ENCODE data around the gene OR51E1. TPM values are rescaled to one million over a fixed set of nuclear protein-coding genes. Genes with fewer than 3 reads are reported as not detected.

The OR51E1 gene
- total and polyA plus RNA-seq, 9 of the 15 experiments (the other 6 are each of a cell fraction or from before 2014, with no cell fraction given): 0.03 to 0.04 TPM; not detected in 7

GRCh38 chr11:4607781-4608666 lies 35.8 kb upstream of the OR51E1 start, which contains the start of gene TRIM68 (continued):
- TF ChIP-seq MLLT1 (IDR thresholded peaks at IDR 0.05) (peak in 1 of 2 experiments; percentile 52; a peak in 1 of 4 replicates), PHF20 (IDR thresholded peaks at IDR 0.05; ENCODE audit: partially characterized antibody) (peak; percentile 42), ARID2 (IDR thresholded peaks at IDR 0.05) (no peak), ELF1 (tag; IDR thresholded peaks at IDR 0.05) (peak; percentile 82), COPS2 (conservative IDR thresholded peaks at IDR 0.05) (no peak), NR2C1 (IDR thresholded peaks at IDR 0.05) (no peak), NR2C1 (tag; IDR thresholded peaks at IDR 0.05) (no peak), TFAP4 (CRISPR knock-in tag; IDR thresholded peaks at IDR 0.05; ENCODE audit: borderline replicate concordance) (peak; percentile 59), ZNF507 (tag; conservative IDR thresholded peaks at IDR 0.05) (no peak), ZNF695 (CRISPR knock-in tag; IDR thresholded peaks at IDR 0.05) (no peak), CXXC5 (CRISPR knock-in tag; IDR thresholded peaks at IDR 0.05) (peak; percentile 65), ZNF133 (CRISPR knock-in tag; IDR thresholded peaks at IDR 0.05) (no peak), MTF1 (CRISPR knock-in tag; IDR thresholded peaks at IDR 0.05; ENCODE audit: borderline replicate concordance) (no peak), ZSCAN32 (CRISPR knock-in tag; IDR thresholded peaks at IDR 0.05) (no peak), ZNF263 (CRISPR knock-in tag; IDR thresholded peaks at IDR 0.05; ENCODE audit: borderline replicate concordance) (0 out of 2 replicates have a peak, but pooled peaks have one; percentile 18), ZNF274 (IDR thresholded peaks at IDR 0.05; ENCODE audit: borderline replicate concordance, low read depth, low read length) (no peak), ZNF586 (CRISPR knock-in tag; conservative IDR thresholded peaks at IDR 0.05) (no peak), HMBOX1 (IDR thresholded peaks at IDR 0.05) (no peak), ZFPM2 (CRISPR knock-in tag; IDR thresholded peaks at IDR 0.05) (no peak), ZNF217 (CRISPR knock-in tag; IDR thresholded peaks at IDR 0.05) (no peak), IRF1 (CRISPR knock-in tag; IDR thresholded peaks at IDR 0.05; ENCODE audit: borderline replicate concordance) (no peak), SP2 (IDR thresholded peaks at IDR 0.05; ENCODE audit: extremely low read depth, low read depth, low read length, poor library complexity, severe bottlenecking) (peak; percentile 76), KLF16 (IDR thresholded peaks at IDR 0.05) (no peak), NR3C1 (CRISPR knock-in tag; IDR thresholded peaks at IDR 0.05) (no peak)

Data from K562 (cell line).